Hindlimb muscle (tissue), 1 donor: ENCODE results near the gene SLC51B. TPM values are rescaled to one million over a fixed set of nuclear protein-coding genes. Genes with fewer than 3 reads are reported as not detected.
"Not testable (repeated sequence)": the region's sequence is repeated elsewhere in the genome, so short reads cannot be mapped to it uniquely, and the experiment has no call there.

ENCODE experiments used
- DNase-seq: peaks from one replicate; pipeline ENCODE4 v3.0.0-alpha.2; 2013
- polyA plus RNA-seq: library from polyadenylated mRNA; unstranded; fragments of 120-200 nt; gene quantifications from one replicate; pipeline ENCODE4 v1.2.1, GENCODE V29; 2013; ENCODE audit not compliant: insufficient read length

The SLC51B gene
- polyA plus RNA-seq, 1 donor = 2.4 TPM

- no peak for DNase-seq
Measured at GRCh38 chr15:65042776-65043327, 2.3 kb upstream of the SLC51B start.

- DNase-seq = not testable (repeated sequence)
Measured at GRCh38 chr15:65044218-65044617, 969 bp upstream of the SLC51B start.

- DNase-seq = no peak
Measured at GRCh38 chr15:65048241-65048640, 3.1 kb downstream of the SLC51B start.

GRCh38 chr15:65049418-65049840, 4.2 kb downstream of the SLC51B start:
- DNase-seq = peak; percentile 84

- DNase-seq = no peak
Measured at GRCh38 chr15:65050270-65050669, 5.1 kb downstream of the SLC51B start.

GRCh38 chr15:65051266-65051665, 6.1 kb downstream of the SLC51B start:
- no peak for DNase-seq

- no peak for DNase-seq
Measured at GRCh38 chr15:65052956-65053355, 7.8 kb downstream of the SLC51B start.

- peak; percentile 70 for DNase-seq
Measured at GRCh38 chr15:65054333-65055200, 9.4 kb downstream of the SLC51B start.

GRCh38 chr15:65055201-65055870, 10.1 kb downstream of the SLC51B start:
- DNase-seq = no peak

- no peak for DNase-seq
Measured at GRCh38 chr15:65056106-65056505, 10.9 kb downstream of the SLC51B start.

GRCh38 chr15:65056868-65057548, 11.8 kb downstream of the SLC51B start:
- no peak for DNase-seq

- no peak for DNase-seq
Measured at GRCh38 chr15:65057549-65057940, 12.4 kb downstream of the SLC51B start.

GRCh38 chr15:65058394-65059368, 13.5 kb downstream of the SLC51B start:
- DNase-seq = no peak

GRCh38 chr15:65059369-65059750, 14.2 kb downstream of the SLC51B start:
- DNase-seq = no peak

GRCh38 chr15:65059931-65060596, 14.9 kb downstream of the SLC51B start:
- no peak for DNase-seq

GRCh38 chr15:65060641-65061397, 15.6 kb downstream of the SLC51B start:
- DNase-seq = no peak

- no peak for DNase-seq
Measured at GRCh38 chr15:65062061-65062460, 16.9 kb downstream of the SLC51B start.

- no peak for DNase-seq
Measured at GRCh38 chr15:65062726-65063125, 17.5 kb downstream of the SLC51B start.

- no peak for DNase-seq
Measured at GRCh38 chr15:65066001-65066634, 20.9 kb downstream of the SLC51B start.
